Small intestine (tissue), 7 donors: Measurements from ENCODE around the gene EHMT1. TPM values are rescaled to one million over a fixed set of nuclear protein-coding genes. Genes with fewer than 3 reads are reported as not detected.
"Not testable (repeated sequence)": the region's sequence is repeated elsewhere in the genome, so short reads cannot be mapped to it uniquely, and the experiment has no call there.

Experiments used
- DNase-seq, 2 donors: peaks; one replicate each; pipeline versions ENCODE4 v3.0.0 to v3.0.0-alpha.2; 2013
- FAIRE-seq: peaks from 2 replicates; lab custom pipeline; 2012; peaks lifted over from hg19 to GRCh38; lab: Jason Lieb, UNC
- H3K27ac ChIP-seq, 3 donors: one replicate each; pipeline ENCODE4 v1.5.1; 2013; ENCODE audit warnings: low read length in 2 of 3, mild to moderate bottlenecking in 2 of 3, control low read depth in 1 of 3, inconsistent platforms in 1 of 3, low read depth in 1 of 3, moderate library complexity in 1 of 3
- H3K27me3 ChIP-seq, 3 donors: one replicate each; pipeline ENCODE4 v1.6.1; 2013; ENCODE audit warnings: low read length in 3 of 3, inconsistent platforms in 1 of 3; ENCODE audit not compliant: control insufficient read depth in 3 of 3, insufficient read depth in 3 of 3
- H3K36me3 ChIP-seq, 3 donors: one replicate each; pipeline ENCODE4 v1.6.1; 2013; ENCODE audit warnings: low read length in 3 of 3, inconsistent platforms in 1 of 3, low read depth in 1 of 3, mild to moderate bottlenecking in 1 of 3, moderate library complexity in 1 of 3; ENCODE audit not compliant: control insufficient read depth in 3 of 3, insufficient read depth in 2 of 3
- H3K4me1 ChIP-seq, 3 donors: one replicate each; pipeline ENCODE4 v1.6.1; 2013; ENCODE audit warnings: low read length in 2 of 3, inconsistent platforms in 1 of 3, low read depth in 1 of 3, mild to moderate bottlenecking in 1 of 3, moderate library complexity in 1 of 3; ENCODE audit not compliant: control insufficient read depth in 3 of 3, insufficient read depth in 2 of 3
- H3K4me3 ChIP-seq, 3 donors: one replicate each; pipeline ENCODE4 v1.5.1; 2013; ENCODE audit warnings: low read length in 3 of 3, control low read depth in 1 of 3, inconsistent platforms in 1 of 3, low read depth in 1 of 3, mild to moderate bottlenecking in 1 of 3, moderate library complexity in 1 of 3
- H3K9me3 ChIP-seq, 2 donors: one replicate each; pipeline ENCODE4 v1.6.1; 2013; ENCODE audit warnings: low read depth in 1 of 2, low read length in 1 of 2; ENCODE audit not compliant: control insufficient read depth in 2 of 2, insufficient read depth in 1 of 2
- WGBS, 3 donors: extraction: QIAGEN DNeasy Blood & Tissue Kit; methylation state at CpG; one replicate each; pipeline ENCODE4 v1.1.7; 2013; 5-methylcytosine and 5-hydroxymethylcytosine counted together
- polyA plus RNA-seq, 4 donors: library from polyadenylated mRNA; stranded (reverse) in 3 of 4; unstranded in 1 of 4; fragments of 200-250 nt in 3 of 4; fragments of 120-200 nt in 1 of 4; gene quantifications; one replicate each; pipeline versions ENCODE4 v1.2.1 to v1.2.3, GENCODE V29; 2013
- donor health status: healthy with polysubstance abuse.
- donor health status: control.
- donor health status: control.
- donor health status: Bipolar disorder and iron deficiency.
- donor health status: healthy.

The EHMT1 gene
- polyA plus RNA-seq, 4 donors = 35.2 to 53.9 (median 39.1) TPM

DNA sequence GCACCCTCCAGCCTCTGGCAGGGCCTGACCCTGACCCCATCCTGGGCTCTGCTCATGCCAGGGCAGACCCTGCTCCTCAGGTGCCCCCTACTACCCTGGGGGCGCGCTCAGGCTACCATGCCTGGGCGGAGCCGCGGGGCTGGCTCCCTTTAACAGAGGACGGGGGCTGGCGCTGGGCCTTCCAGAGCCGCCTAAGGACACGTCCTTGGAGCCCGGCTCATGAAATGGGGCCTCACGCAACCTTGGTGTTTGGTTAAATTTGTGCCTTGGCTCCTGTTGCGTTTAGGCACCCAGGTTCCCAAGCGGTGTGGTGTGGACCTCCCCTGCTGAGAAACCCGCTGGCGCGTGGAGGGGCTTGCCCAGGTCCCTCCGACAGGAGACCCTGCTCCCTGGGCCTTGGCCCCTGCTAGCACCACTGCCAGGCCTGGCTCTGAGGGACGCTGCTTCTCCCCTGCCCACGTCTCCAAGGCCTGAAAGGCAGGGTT, 3.4 kb upstream of the EHMT1 start:
- 90 to 95% (median 94%) methylated on average over 18 to 19 of the region's 19 CpGs for WGBS, 3 donors
- FAIRE-seq (no peak), DNase-seq (no peak)
- Histone ChIP-seq H3K9me3 (no peaks in the 10 kb centered on the region), H3K36me3 (peaks cover 6 to 48% (median 6%) of the 10 kb centered on the region in 3 donors), H3K27ac (no peak overlapping the region), H3K4me3 (no peak overlapping the region), H3K27me3 (no peaks in the 10 kb centered on the region), H3K4me1 (peaks cover 2 to 33% (median 4%) of the 10 kb centered on the region in 3 donors)

DNA sequence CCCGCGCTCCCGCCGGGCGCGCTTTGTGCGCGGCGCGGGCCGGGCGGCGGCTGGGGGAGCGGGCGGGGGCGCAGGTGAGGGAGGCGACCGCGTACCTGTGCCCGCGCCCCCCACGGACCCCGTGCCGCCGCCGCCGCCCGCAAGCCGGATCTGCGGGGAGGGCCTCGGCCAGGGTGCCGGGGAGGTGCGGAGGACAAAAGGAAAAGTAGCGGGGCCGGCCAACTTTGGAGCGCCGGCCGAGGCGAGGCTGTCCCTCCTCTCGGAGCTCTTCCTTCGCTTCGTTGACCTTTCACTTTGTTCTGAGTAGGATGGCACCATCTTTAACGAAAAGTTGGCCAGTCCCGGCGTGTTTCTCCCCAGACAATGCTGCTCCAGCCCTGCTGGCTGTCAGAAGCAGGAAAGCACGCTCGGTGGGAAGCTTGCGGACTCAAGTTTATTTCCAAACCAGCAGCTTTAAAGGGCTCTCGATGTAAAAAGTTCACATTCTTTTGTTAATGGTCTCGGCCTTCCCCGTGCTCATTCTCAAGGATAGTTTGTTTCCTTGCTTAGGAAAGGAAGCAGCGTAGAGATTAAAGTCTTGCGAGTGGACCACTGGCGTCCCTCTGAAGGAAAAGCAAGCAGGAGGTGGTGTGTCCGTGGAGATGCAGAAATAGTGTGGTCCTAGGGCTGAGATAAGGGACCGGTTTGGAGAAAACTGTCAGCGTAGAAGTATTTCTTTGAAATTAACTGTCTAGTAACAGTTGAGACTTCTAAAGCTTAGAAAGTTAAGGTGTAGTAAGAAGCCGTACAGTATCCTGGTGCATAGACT, 639 bp downstream of the EHMT1 start:
- Histone ChIP-seq H3K9me3 (no peaks in the 10 kb centered on the region), H3K27ac (peak overlapping the region; percentile 76 to 93 (median 83)), H3K27me3 (no peaks in the 10 kb centered on the region), H3K4me3 (peak overlapping the region; percentile 69 to 86 (median 69)), H3K4me1 (peaks cover 2 to 16% (median 11%) of the 10 kb centered on the region in 3 donors), H3K36me3 (peaks cover 4 to 46% (median 6%) of the 10 kb centered on the region in 3 donors)
- 1% methylated on average over 35 to 58 of the region's 58 CpGs for WGBS, 3 donors
- DNase-seq (peak; percentile 37 to 66), FAIRE-seq (no peak)

DNA sequence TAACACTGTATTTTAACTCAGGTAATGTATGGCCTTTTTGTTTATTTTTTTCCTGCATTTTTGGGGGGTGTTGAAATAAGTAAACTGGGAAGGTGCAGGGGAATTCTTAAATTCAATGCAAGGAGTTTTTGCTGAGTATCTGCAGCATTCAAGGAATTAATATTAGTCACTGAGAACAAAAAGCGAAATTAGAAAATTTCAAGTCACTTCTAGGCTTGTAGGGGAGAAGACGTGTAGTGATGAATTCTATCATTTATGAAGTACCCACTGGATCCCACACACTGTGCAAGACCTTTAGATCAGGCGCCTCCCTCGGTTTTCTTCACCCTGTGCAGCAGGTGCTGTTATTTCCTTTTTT, 1.2 kb downstream of the EHMT1 start:
- Histone ChIP-seq H3K4me1 (peaks cover 2 to 16% (median 11%) of the 10 kb centered on the region in 3 donors), H3K9me3 (no peaks in the 10 kb centered on the region), H3K4me3 (peak overlapping the region in 2 of 3 donors; percentile 69 to 86), H3K27ac (peak overlapping the region in 1 of 3 donors; percentile 83), H3K36me3 (peaks cover 3 to 40% (median 4%) of the 10 kb centered on the region in 3 donors), H3K27me3 (no peaks in the 10 kb centered on the region)
- no peak for DNase-seq
- WGBS, 3 donors = 33 to 38% (median 37%) methylated on average over 4 of the region's 4 CpGs
- no peak for FAIRE-seq

DNA sequence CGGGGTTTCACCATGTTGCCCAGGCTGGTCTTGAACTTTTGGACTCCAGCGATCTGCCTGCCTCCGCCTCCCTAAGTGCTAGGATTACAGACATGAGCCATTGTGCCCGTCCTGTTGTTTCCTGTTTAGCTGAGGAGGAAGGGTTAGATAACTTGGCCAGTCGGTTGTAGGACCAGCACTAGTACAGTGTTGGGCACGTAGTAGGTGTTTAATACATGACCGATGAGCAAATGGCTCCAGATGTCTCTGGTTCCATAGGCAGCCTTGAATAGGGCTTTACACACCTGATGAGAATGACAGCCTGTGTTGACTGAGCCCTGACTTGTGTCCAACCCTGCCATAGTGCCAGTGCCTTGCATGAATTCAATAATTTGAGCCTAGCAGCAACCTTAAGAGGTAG, 1.8 kb downstream of the EHMT1 start:
- WGBS, 3 donors = 57 to 66% (median 66%) methylated on average over 7 of the region's 7 CpGs
- no peak overlapping the region for H3K4me3 ChIP-seq

DNA sequence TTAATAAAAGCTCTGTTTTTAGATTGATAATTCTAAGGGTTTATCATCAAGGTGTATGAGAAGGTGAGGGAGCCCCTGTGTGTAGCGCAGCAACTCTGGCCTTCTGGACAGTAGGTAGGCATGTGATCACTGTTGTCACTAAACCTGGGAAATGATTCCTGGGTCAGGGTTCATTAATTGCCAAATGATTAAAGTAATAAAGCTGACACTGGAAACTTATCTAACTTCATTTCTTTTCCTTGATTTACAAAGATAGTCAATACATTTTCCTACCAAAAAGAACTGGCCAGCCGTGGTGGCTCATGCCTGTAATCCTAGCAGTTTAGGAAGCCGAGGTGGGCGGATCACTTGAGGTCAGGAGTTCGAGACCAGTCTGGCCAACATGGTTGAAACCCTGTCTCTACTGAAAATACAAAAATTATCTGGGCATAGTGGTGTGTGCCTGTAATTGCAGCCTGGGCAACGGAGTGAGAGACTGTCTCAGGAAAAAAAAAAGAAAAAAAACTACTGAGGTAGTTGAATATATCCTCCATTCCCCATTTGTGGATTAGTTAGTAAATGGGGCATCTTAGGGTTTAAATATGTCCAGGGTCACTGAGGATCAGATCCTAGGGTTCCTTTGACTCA, 2.4 kb downstream of the EHMT1 start:
- H3K36me3 ChIP-seq = peaks cover 0 to 28% (median 1%) of the 10 kb centered on the region in 3 donors
- peaks cover 2 to 16% (median 11%) of the 10 kb centered on the region in 3 donors for H3K4me1 ChIP-seq
- no peaks in the 10 kb centered on the region for H3K9me3 ChIP-seq
- no peak overlapping the region for H3K4me3 ChIP-seq
- DNase-seq (peak in 1 of 2 donors; percentile 63), FAIRE-seq (no peak)
- H3K27ac ChIP-seq = no peak overlapping the region
- H3K27me3 ChIP-seq = no peaks in the 10 kb centered on the region
- WGBS, 3 donors = 45 to 49% (median 47%) methylated on average over 6 of the region's 6 CpGs

More for the DNA sequence above, 1.8 kb downstream of the EHMT1 start:
- no peaks in the 10 kb centered on the region for H3K27me3 ChIP-seq
- no peak for FAIRE-seq
- peaks cover 2 to 16% (median 11%) of the 10 kb centered on the region in 3 donors for H3K4me1 ChIP-seq
- H3K27ac ChIP-seq = peak overlapping the region in 1 of 3 donors; percentile 15
- DNase-seq = no peak
- no peaks in the 10 kb centered on the region for H3K9me3 ChIP-seq
- peaks cover 0 to 35% (median 2%) of the 10 kb centered on the region in 3 donors for H3K36me3 ChIP-seq

DNA sequence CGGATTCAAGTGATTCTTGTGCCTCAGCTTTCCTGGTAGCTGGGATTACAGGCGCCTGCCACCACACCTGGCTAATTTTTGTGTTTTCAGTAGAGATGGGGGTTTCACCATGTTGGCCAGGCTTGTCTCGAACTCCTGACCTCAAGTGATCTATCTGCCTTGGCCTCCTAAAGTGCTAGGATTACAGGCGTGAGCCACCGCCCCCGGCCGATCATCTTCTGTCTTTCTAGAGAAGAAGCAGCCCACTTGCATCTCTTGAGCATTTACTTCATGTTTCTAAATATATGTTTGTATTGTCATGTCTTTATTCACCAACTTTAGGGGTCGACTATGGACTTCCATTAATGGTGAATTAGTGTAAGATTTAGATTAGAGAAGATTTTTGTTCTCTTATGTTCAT, 3.4 kb downstream of the EHMT1 start:
- 86 to 92% (median 87%) methylated on average over 8 of the region's 8 CpGs for WGBS, 3 donors
- DNase-seq, FAIRE-seq: not testable (repeated sequence)

DNA sequence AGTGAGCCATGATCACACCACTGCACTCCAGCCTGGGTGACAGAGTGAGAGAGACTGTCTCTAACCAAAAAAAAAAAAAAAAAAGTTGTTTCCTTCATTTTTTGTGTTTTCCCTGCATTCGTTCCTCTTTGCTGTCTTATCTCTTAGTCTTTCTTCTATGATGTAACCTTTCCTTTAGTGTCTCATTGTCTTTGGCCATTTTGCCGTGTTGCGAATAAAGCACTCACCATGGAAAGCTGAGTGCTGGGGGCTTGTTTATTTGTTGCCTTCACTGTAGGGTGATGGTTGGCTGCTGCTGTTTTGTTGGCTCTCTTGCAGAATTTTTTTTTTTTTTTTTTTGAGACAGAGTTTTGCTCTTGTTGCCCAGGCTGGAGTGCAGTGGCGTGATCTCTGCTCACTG, 7.7 kb downstream of the EHMT1 start:
- Histone ChIP-seq H3K4me1 (peaks cover 0 to 6% (median 0%) of the 10 kb centered on the region in 3 donors), H3K9me3 (no peaks in the 10 kb centered on the region)
- FAIRE-seq = no peak

More for the DNA sequence above, 3.4 kb downstream of the EHMT1 start:
- H3K27ac ChIP-seq, H3K4me3 ChIP-seq, H3K9me3 ChIP-seq, H3K27me3 ChIP-seq: not testable (repeated sequence)
- Histone ChIP-seq H3K4me1 (peaks cover 2 to 16% (median 11%) of the 10 kb centered on the region in 3 donors), H3K36me3 (peaks cover 0 to 22% (median 0%) of the 10 kb centered on the region in 3 donors)

DNA sequence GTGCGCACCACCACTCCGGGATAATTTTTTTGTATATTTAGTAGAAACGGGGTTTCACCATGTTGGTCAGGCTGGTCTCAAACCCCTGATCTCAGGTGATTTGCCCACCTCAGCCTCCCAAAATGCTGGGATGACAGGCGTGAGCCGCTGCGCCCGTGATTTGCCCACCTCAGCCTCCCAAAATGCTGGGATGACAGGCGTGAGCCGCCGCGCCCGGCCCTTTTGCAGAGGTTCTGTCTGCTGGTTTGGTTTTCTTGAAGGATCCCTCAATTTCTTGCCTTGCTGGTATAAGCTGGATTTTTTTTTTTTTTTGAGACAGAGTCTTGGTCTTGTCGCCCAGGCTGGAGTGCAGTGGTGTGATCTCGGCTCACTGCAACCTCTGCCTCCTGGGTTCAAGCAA, 8.6 kb downstream of the EHMT1 start:
- not testable (repeated sequence) for H3K4me1 ChIP-seq, H3K4me3 ChIP-seq, H3K27ac ChIP-seq, H3K27me3 ChIP-seq, DNase-seq, FAIRE-seq, H3K9me3 ChIP-seq
- WGBS, 3 donors = 97 to 98% (median 97%) methylated on average over 14 of the region's 14 CpGs
- H3K36me3 ChIP-seq = peaks cover 0 to 13% (median 0%) of the 10 kb centered on the region in 3 donors

More for the DNA sequence above, 7.7 kb downstream of the EHMT1 start:
- DNase-seq = no peak
- Histone ChIP-seq H3K27me3 (no peaks in the 10 kb centered on the region), H3K36me3 (peaks cover 0 to 15% (median 0%) of the 10 kb centered on the region in 3 donors), H3K27ac (no peak overlapping the region), H3K4me3 (no peak overlapping the region)
- 66 to 90% (median 88%) methylated on average over 4 of the region's 4 CpGs for WGBS, 3 donors
